HUES64 (cell line): ENCODE results near the gene TRIM62.

Source experiments
- H3K27ac ChIP-seq: 2 replicates; pipeline ENCODE4 v1.7.0; 2013; ENCODE audit warnings: low read depth, low read length, inconsistent platforms
- H3K27me3 ChIP-seq: 2 replicates; pipeline ENCODE4 v1.6.1; 2013; ENCODE audit warnings: mild to moderate bottlenecking, low read length; ENCODE audit not compliant: insufficient read depth
- H3K36me3 ChIP-seq: 2 replicates; pipeline ENCODE4 v1.6.1; 2013; ENCODE audit warnings: mild to moderate bottlenecking, low read length; ENCODE audit not compliant: insufficient read depth
- H3K4me1 ChIP-seq: 2 replicates; pipeline ENCODE4 v1.6.1; 2013; ENCODE audit warnings: mild to moderate bottlenecking, low read length, moderate library complexity; ENCODE audit not compliant: insufficient read depth
- H3K4me3 ChIP-seq: 2 replicates; pipeline ENCODE4 v1.5.1; 2013; ENCODE audit warnings: mild to moderate bottlenecking, low read length, moderate library complexity
- H3K9ac ChIP-seq: 2 replicates; pipeline ENCODE4 v1.6.1; 2013; ENCODE audit warnings: mild to moderate bottlenecking, low read depth, low read length
- H3K9me3 ChIP-seq: 2 replicates; pipeline ENCODE4 v1.6.1; 2013; ENCODE audit warnings: low read depth, low read length; ENCODE audit not compliant: insufficient read depth
- WGBS: fragments of 150-250, 120-280 bp; methylation state at CpG from one replicate; pipeline ENCODE4 v1.1.7; 2013; ENCODE audit warnings: missing lambda C conversion rate; 5-methylcytosine and 5-hydroxymethylcytosine counted together

The TRIM62 gene

DNA sequence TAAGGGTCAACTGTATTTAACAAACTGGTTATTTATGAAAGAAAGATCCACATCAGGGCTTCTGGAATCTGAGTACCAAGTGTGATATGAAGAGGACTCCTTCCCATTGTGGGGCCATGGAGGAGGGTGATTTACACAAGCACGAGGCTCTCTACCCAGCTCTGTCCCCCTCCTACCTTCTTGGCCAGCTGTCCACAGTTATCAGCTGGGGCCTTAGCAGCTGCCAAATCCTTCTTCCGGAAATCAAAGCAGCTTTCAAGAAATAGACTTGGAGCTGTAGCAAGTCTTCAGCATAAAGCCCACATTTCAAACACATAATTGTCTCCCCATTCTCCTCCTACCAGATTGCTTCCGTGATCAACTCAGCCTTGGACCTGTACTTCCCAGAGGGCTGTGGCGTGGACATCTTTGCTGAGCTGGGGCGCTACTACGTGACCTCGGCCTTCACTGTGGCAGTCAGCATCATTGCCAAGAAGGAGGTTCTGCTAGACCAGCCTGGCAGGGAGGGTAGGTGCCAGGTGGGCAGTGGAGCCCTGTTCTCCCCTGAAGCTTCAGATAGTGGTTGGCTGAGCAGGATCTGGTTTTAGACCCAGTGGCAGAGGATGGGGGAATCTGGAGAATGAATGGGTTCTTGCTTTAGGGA lies 85.4 kb downstream of the TRIM62 start:
- no peaks in the 10 kb centered on the region for H3K9me3 ChIP-seq
- H3K4me3 ChIP-seq, result no peak overlapping the region
- no peaks in the 10 kb centered on the region for H3K36me3 ChIP-seq
- no peak overlapping the region for H3K27ac ChIP-seq
- no peaks in the 10 kb centered on the region for H3K27me3 ChIP-seq
- WGBS, result 93% methylated on average over 7 of the region's 7 CpGs
- no peaks in the 10 kb centered on the region for H3K4me1 ChIP-seq
- H3K9ac ChIP-seq, result no peak overlapping the region
